GM19455 (cell line): ENCODE measurements around the gene CD3D.

Source experiments
- ATAC-seq: cut with Tn5 transposase; IDR thresholded peaks from one replicate; pipeline ENCODE4 v1.9.1; 2021; ENCODE audit not compliant: unreplicated experiment

CD3D gene

DNA sequence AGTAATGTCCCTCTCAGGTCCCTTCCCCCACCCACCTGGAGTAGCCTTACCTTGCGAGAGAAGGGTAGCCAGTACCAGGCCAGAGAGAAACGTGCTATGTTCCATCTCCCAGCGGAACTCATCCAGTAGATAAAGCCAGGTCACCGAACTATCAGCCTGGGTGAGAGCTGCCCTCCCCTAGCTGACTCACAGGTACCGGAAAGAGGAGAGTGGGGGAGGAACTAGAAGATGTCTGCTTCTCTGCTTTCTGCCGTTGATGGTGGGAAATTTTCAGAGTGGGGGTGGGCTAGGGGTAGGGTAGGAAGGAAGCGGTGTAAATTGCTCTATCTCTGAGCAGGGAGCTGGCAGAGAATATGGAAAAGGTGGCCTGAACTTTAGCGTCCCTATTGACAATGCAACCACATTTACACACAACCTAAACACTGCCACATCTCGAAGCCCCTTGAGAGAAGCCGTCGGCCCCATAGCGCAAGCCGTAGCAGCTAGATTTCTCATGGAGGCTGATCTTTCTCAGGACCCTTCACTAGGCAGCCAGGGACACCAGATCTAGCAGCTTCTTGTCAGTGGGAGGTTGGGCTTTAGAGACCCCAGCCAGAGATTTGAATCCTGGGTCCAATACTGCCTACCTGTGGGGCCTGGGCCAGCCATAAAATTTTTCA lies at the start of gene CD3D:
Gene CD3D (minus strand): TSS at position 203 of the 659 bp plus-strand sequence. CDS start 98 bp downstream, at position 105.
- no peak for ATAC-seq

DNA sequence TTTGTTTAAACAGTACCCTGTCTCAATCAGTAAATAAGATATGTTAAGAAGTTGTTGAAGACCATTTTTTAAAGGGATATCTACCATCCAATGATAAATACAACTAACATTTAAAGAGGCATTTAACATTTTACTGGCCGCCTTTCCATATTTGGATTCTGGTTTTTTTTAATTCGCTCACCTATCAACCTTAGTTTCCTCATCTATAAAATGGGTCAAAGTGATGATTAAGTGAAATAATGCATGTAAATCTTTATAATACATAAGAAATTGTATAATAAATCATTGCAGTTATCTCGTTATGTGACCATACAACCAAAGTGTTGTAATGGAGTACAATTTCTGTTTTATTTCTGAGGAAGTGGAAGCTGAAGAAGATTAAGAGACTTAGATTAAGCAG lies 41.2 kb upstream of the CD3D start:
- ATAC-seq = no peak

DNA sequence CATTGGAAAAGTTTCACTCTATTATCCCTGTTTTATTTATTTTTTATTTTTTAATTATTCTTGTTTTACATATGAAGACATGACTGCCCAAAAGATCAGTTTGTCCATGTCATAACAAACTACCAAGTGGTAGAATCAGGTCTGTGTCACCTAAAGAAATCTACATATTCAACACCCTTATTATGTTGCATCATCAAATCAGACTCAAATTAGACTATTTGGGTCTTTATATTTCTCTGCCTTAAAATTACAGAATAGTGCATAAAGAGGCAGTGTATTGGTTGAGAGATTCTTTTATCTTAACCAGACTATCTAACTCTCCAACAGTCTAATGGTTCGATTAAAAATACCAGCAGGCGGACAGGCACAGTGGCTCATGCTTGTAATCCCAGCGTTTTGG lies 40.4 kb upstream of the CD3D start:
- ATAC-seq = no peak

DNA sequence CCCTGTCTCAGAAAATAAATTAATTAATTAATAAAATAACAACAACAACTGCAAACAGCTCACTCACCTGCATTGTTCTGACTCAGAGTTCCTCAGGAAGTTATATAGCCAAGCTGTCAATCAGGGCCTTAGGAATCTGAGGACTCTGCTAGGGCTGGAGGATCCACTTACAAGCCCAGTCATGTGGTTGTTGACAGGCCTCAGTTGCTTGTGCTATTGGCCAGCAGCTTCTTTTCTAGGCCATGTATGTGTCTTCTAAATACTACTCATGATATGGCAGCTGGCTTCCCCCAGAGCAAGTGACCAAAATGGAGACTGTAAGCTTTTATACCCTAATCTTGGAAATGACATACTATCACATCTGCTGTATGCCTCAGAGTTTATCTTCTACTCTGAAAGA lies 38.1 kb upstream of the CD3D start:
- no peak for ATAC-seq

DNA sequence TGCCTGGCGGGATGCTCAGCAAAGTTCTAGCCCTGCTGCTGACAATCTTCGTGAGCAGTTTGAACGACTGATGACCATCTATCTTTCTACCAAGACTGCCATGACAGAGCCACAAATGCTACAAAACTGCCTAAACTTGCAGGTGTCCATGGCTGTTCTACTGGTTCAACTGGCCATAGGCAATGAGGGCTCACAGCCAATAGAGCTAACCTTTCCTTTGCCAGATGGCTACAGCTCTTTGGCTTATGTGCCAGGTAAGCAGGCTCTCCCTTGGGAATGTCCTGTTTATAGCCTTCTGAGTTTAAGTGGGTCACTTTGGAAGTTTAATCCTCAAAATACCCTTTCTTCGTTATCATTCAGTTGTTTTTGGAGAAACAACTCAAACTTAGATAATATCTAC lies 37.0 kb upstream of the CD3D start:
- no peak for ATAC-seq

DNA sequence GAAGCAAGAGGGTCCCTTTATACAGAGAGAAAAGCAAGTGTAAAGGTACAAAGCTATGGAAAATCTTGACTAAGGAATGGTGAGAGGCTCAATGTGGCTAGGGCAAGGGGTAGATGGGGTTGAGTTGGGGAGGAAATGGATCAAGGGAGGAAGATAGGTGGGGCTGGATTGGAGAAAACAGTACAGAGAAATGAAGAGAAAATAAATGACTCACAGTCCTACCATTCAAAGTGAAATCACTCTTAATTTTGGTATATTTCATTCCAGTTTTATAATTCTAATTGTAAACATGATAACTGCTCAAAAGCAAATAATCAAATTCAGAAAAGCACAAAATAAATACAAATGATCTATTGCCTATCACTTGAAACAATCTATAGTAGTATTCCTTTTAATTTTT lies 33.5 kb upstream of the CD3D start:
- ATAC-seq = no peak

DNA sequence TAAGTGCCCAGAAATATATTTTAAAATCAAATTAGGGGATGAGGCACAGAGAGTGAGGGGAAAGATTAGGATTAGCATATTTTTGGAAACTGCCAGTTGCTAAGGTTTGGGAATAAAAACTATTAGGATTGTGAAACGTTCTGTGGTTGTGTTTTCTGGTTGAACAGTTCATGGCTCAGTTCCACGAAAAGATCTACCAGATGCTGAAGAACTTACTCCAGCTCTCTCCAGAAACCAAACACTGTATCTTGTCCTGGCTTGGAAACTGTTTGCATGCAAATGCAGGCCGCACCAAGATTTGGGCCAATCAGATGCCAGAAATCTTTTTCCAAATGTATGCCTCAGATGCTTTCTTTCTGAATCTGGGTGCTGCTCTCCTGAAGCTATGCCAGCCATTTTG lies 32.2 kb upstream of the CD3D start:
- ATAC-seq = no peak

DNA sequence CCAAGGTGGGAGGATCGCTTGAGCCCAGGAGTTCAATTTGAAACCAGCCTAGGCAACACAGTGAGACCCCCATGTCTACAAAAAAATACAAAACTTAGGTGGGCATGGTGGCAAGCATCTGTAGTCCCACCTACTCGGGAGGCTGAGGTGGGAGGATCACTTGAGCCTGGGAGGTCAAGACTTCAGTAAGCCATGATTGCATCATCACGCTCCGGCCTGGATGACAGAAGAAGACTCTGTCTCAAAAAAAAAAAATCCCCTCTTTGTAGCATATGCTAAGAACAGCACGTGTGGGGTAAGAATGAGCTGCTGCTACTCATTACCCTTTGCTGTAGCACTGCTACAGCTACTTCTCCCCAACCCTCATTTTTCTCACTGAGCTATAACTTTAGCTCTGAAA lies 31.4 kb upstream of the CD3D start:
- no peak for ATAC-seq

DNA sequence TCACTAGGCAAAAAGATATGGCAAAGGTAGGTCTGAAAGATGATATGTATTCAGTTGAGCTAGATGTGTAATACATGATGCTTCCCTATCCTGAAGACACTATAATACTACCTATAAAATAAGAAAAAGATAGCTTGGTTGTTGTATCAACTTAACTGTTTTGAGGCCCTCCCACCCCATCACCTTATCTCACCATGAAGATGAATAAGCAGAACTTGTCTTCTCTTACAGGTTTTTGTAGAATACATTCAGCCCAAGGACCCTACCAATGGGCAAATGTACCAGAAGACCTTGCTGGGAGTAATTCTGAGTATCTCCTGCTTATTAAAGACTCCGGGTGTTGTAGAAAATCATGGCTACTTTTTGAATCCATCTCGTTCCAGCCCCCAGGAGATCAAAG lies 30.8 kb upstream of the CD3D start:
- ATAC-seq = no peak

DNA sequence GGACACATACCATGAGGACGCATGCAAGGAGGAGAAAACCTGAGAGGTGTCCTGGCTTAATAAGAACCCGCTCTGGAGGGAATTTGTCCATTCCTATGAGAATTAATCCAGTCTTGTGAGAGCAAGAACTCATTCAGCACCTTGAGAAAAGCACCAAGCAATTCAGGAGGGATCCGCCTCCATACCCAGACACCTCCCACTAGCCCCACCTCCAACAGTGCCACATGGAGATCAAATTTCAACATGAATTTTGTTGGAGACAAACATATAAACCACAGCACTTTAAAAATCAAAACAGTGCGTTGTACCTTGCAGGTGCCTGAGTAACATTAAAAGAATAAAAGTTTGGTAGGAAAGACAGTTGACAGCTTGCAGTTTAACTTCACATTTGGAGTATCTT lies 28.3 kb upstream of the CD3D start:
- ATAC-seq = no peak

DNA sequence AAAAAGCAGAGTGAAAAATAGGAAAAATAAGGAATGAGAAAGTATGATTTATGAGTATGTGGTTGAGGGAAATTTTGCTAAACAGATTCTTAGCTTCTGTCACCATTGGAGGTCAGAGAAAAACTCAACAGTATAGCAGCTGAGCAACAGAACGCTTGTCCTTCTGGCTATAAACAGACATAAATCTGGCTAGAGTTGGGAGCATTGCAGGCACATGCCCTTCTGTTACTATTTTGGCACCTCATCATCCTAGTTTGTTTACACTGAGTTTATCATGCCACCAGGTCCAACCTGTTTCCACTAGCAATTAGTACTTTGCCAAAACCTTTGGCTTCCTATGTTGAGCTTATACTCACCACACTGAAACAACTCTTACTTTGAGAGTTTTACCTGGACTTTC lies 23.8 kb upstream of the CD3D start:
- no peak for ATAC-seq

DNA sequence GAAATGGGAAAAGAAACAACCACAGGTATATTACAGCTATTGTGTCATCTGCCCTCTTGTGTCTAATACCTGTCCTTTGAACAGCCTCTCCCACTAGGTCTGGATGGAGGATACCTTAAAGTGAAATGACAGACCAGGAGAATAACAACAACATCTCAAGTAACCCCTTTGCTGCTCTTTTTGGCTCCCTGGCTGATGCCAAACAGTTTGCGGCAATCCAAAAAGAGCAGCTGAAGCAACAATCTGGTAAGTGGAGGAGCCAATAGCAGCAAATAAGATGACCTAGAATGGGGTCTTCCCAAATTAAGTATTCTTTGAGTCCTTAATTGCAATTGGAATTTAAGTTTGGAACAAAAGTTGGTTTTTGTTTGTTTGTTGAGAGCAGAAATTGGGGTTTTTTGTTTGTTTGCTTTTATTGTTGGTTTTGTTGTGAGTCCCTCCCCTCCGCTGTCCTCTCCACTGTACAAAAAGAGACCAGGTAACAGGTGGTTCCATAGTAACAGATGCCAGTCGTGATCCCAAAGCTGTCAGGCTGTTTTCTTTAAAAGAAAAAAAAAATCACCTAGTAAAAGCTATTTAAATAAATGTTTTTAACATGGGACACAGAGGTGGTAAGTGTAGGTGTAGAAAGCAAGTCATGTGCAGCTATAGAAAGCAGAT lies 22.6 kb upstream of the CD3D start:
- ATAC-seq = no peak

DNA sequence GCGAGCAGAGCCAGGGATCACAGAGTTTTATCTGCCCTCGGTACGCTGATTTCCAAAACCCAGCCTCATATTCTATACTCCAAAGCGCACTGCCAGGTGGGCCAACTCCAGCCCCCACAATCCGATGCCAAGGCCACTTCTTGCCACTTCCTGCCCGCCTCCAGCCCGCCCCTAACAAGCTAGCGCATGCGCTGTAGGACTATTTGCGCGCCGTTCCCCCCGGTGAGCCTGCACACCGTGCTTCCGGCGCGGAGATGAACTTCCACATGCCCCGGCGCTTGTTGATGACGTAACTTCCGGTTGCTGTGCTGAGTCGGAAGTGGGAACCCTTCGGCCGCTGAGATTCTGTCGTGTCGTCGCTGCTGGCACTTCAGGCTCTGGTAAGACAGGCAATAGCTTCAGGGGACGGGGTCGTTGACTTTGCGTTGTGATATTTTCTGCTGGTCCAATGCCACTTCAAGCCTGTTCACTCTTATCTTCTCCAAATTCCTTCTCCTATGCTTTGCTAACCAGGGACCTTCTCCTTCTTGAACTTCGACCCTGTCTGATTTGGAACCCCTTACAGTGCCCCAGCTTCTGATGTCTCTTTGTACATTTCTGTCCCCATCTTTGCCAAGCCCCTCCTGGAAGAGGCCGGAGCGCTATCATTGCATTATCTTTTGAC lies 16.9 kb upstream of the CD3D start, which contains the start of gene UBE4A:
Gene UBE4A (plus strand): TSS at position 306 of the 664 bp plus-strand sequence. CDS start 5,481 bp downstream, outside the sequence.
- ATAC-seq = peak; percentile 87

DNA sequence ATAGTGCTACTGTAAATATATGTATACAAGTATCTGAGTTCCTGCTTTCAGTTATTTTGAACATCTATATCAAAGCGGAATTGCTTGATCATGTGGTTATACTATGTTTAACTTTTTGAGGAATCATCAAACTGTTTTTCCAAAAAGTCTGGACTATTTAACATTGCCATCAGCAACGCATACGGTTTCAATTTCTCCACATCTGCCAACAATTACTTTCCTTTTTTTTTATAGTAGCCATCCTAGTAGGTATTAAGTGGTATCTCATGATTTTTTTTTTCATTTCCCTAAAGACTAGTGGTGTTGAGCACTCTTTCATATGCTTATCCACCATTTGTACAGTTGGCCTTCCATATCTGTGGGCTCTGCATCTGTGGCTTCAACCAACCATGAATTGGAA lies 15.6 kb upstream of the CD3D start:
- ATAC-seq = no peak

DNA sequence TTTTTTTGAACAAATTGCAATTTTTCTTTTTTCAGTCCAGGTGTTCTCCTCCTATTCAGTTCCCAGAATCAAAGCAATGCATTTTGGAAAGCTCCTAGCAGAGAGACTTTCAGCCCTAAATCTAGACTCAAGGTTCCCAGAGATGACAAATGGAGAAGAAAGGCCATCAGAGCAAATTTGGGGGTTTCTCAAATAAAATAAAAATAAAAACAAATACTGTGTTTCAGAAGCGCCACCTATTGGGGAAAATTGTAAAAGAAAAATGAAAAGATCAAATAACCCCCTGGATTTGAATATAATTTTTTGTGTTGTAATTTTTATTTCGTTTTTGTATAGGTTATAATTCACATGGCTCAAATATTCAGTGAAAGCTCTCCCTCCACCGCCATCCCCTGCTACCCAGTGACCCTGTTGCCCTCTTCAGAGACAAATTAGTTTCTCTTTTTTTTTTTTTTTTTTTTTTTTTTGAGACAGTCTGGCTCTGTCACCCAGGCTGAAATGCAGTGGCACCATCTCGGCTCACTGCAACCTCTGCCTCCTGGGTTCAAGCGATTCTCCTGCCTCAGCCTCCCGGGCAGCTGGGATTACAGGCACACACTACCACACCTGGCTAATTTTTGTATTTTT lies 10.7 kb upstream of the CD3D start:
- no peak for ATAC-seq

DNA sequence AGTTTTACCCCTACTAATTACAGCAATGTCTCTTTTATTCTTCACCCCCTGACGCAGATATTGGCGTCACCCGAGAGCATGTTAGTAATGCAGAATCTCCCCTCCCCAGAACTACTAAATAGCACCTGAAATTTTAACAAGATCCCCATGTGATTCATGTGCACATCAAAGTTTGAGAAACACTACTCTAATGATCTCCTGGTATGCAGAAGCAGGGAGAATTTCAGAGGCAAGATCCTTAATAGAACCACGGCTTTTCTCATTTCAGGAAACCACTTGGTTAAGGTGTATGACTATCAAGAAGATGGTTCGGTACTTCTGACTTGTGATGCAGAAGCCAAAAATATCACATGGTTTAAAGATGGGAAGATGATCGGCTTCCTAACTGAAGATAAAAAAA lies 7.0 kb upstream of the CD3D start:
- no peak for ATAC-seq

DNA sequence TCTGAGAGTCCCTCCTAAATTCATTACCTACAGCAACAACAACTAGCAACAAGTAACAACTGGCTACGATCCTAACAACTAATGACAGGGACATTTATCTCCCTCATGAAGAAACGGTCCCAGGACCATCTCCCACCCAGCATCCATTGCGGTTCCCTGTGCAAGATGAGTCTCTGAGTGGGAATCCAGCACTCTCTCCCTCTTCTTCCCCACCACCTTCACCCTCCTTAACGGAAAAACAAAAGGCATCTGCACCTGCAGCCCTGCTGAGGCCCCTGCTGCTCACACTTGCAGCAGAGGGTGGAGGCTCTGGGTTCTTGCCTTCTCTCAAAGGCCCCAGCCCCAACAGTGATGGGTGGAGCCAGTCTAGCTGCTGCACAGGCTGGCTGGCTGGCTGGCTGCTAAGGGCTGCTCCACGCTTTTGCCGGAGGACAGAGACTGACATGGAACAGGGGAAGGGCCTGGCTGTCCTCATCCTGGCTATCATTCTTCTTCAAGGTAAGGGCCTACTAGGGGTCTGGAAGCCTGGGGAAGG lies 1.5 kb upstream of the CD3D start, which contains the start of gene CD3G:
Gene CD3G (plus strand): TSS at position 364 of the 535 bp plus-strand sequence. CDS start 80 bp downstream, at position 444.
- no peak for ATAC-seq

DNA sequence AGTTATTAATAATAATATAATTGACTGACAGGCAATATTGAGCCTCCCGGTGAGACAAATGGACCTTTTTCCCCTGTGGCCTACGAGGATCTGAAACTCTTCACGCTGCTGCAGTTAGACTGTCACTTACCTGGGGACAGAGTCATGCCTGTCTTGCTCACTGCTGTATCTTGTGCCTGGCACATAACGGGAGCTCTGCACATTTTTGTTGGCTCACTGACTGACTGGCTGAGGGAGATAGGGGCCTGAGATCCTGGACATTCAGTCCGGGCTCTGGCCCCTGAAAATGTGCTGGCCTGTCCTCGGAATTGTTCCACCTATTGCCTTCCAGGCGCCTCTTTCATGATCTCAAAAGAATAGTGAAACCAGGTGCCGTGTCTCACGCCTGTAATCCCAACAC lies 743 bp upstream of the CD3D start:
- ATAC-seq = no peak

DNA sequence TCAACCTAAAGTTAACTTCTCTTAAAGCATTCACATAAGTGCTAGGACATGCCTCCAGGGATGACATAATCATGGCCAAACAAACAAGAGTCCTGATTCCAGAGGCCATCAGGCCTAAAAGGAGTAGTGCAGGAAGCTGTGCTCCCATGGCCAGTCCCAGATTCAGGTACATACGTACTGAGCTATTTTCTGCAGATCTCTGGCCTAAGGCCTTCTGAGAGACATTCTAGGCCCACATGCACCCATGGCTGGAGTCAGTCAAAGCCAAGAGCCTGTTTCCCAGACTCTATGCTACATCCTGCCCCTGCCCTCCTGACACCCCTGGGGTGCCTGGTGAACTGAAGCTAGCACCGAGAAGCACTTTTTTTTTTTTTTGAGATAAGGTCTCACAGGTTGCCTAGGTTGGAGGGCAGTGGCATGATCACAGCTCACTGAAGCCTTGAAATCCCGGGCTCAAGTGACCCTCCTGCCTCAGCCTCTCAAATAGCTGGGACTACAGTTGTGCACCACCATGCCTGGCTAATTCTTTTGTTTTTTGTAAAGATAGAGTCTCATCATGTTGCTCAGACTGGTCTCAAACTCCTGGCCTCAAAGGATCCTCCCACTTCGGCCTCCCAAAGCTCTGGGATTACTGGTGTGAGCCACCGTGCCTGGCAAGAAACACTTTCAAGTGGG lies 553 bp downstream of the CD3D start:
- no peak for ATAC-seq

DNA sequence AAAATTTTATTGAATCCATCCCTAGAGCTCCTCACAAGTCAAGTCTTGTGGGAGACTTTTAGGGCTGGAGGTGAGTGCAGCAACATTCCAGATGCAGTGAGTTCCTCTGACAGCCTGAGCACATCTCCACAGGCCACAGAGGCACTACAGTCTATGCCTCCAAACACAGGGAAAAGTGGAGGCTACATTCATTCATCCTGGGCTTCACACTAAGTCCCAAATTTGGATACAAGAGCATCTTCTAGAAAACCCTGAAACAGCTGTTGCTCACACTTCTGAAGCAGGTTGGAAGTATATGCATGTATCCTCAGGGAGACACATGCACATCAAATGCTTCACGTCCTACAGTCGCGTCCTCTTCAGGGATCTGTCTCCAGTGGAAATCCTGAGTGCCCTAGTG lies 1.2 kb downstream of the CD3D start:
- no peak for ATAC-seq

DNA sequence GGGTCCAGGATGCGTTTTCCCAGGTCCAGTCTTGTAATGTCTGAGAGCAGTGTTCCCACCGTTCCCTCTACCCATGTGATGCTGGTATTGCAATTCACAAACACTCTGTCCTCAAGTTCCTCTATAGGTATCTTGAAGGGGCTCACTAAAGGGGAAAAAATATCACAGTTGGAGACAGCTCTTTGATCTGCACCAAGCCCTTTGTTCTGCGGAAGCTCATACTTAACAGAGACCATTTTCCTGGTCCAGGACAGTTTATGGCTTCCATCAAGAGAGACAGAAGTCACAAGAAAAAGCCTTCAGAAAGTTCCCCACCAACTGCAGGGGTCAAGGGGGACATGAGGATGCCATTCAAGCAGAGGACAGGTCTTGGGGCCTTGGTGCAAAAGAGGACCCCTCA lies 2.1 kb downstream of the CD3D start:
- ATAC-seq = no peak
